DOHH2 (cell line): ENCODE results near the gene NOSIP.

Source experiments
- H3F3A ChIP-seq: fragments of 200-600 bp; sonication (generic), shearing (Covaris generic); 2 replicates; pipeline ENCODE4 v1.6.0; 2016; ENCODE audit warnings: antibody characterized with exemption, mild to moderate bottlenecking; ENCODE audit not compliant: control insufficient read depth, insufficient read depth
- H3K27ac ChIP-seq: fragments of 200-600 bp; sonication (generic); 2 replicates; pipeline ENCODE4 v1.5.1; 2014; ENCODE audit warnings: low read depth, mild to moderate bottlenecking, low read length, moderate library complexity
- H3K27me3 ChIP-seq: fragments of 200-600 bp; sonication (generic); 2 replicates; pipeline ENCODE4 v1.6.1; 2014; ENCODE audit warnings: mild to moderate bottlenecking, low read length, mixed read lengths; ENCODE audit not compliant: control insufficient read depth
- H3K36me3 ChIP-seq: fragments of 200-600 bp; sonication (generic); 2 replicates; pipeline ENCODE4 v1.6.1; 2014; ENCODE audit warnings: mild to moderate bottlenecking, low read length, moderate library complexity, mixed read lengths; ENCODE audit not compliant: control insufficient read depth
- H3K4me1 ChIP-seq: fragments of 200-600 bp; sonication (generic); 2 replicates; pipeline ENCODE4 v1.6.1; 2014; ENCODE audit warnings: mild to moderate bottlenecking, low read length, mixed read lengths; ENCODE audit not compliant: control insufficient read depth
- H3K4me2 ChIP-seq: fragments of 200-600 bp; sonication (generic); 2 replicates; pipeline ENCODE4 v1.6.0; 2014; ENCODE audit warnings: mild to moderate bottlenecking, low read length, moderate library complexity
- H3K4me3 ChIP-seq: fragments of 200-600 bp; sonication (generic); 2 replicates; pipeline ENCODE4 v1.5.1; 2014; ENCODE audit warnings: mild to moderate bottlenecking, low read length, mixed read lengths
- H3K79me2 ChIP-seq: fragments of 200-600 bp; sonication (generic); 2 replicates; pipeline ENCODE4 v1.6.1; 2014; ENCODE audit warnings: mild to moderate bottlenecking, low read length, mixed read lengths; ENCODE audit not compliant: control insufficient read depth
- H3K9me2 ChIP-seq: fragments of 200-600 bp; sonication (generic); replicated peaks from 2 replicates; pipeline ENCODE4 v1.6.1; 2014; ENCODE audit warnings: mild to moderate bottlenecking, low read length, mixed read lengths; ENCODE audit not compliant: control insufficient read depth
- H3K9me3 ChIP-seq: fragments of 200-600 bp; sonication (generic); 2 replicates; pipeline ENCODE4 v1.6.1; 2014; ENCODE audit warnings: antibody characterized with exemption, low read length, mixed read lengths; ENCODE audit not compliant: control insufficient read depth, insufficient read depth
- H4K20me1 ChIP-seq: fragments of 200-600 bp; sonication (generic); 2 replicates; pipeline ENCODE4 v1.6.0; 2014; ENCODE audit warnings: low read depth, mild to moderate bottlenecking, antibody characterized with exemption, low read length, moderate library complexity; ENCODE audit not compliant: control insufficient read depth, insufficient read depth
- EZH2phosphoT487 ChIP-seq: fragments of 200-600 bp; sonication (generic); IDR thresholded peaks from 2 replicates; pipeline ENCODE4 v1.6.1; 2017; ENCODE audit warnings: borderline replicate concordance, mild to moderate bottlenecking, antibody characterized with exemption, low read length, moderate library complexity, mixed read lengths
- TF ChIP-seq, protein P1 (sequence below): fragments of 200-600 bp; sonication (generic); IDR thresholded peaks from one replicate; pipeline ENCODE4 v1.5.1; 2014; ENCODE audit warnings: antibody characterized with exemption, mild to moderate bottlenecking, low read depth, low read length; ENCODE audit not compliant: poor library complexity, severe bottlenecking

NOSIP gene

DNA sequence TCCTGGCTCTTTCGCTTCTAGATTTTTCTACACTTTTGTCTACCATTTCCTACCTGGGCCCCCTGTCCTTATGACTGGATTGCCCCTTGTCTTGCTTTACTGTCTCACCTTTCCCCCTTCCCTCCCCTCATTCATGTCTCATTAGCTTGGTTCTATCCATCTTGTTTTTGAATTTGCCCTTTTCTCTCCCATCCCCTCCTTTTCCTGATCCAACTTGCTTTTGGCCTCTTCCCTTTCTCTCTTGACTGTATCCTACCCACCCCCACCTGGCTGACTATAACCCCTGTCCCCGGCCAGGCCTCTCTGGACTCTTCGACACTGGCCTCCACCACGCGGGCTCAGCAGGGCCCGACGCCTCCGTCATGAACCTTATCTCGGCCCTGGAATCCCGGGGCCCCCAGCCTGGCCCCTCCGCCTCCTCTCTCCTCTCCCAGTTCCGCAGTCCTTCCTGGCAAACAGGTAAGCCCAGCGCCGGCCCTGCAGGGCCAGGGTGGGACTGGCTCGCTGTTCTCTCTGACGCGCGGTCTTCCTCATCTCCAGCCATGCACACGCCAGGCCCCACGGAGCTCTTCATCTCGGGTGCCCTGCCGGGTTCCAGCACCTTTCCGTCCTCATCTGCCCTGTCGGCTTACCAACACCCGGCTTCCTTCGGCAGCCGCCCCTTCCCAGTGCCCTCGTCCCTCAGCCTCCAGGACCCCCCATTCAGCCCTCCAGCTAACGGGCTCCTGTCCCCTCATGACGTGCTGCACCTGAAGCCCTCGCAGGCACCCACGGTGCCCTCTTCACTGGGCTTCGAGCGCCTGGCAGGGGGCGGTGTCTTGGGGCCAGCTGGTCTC is 14.0 kb upstream of the NOSIP start:
- Histone ChIP-seq H3K27ac (no peak overlapping the region), H3K4me3 (peak overlapping the region; percentile 91; the same call in 1 of the 2 replicates), H4K20me1 (no peaks in the 10 kb centered on the region; the same call in 1 of the 2 replicates), H3K4me2 (peak overlapping the region; percentile 85), H3F3A (peaks cover 23% of the 10 kb centered on the region), H3K4me1 (peaks cover 21% of the 10 kb centered on the region), H3K36me3 (peaks cover 64% of the 10 kb centered on the region), H3K9me2 (no peaks in the 10 kb centered on the region), H3K9me3 (no peaks in the 10 kb centered on the region), H3K79me2 (peaks cover 73% of the 10 kb centered on the region), H3K27me3 (no peaks in the 10 kb centered on the region)
- TF ChIP-seq, protein P1, sequence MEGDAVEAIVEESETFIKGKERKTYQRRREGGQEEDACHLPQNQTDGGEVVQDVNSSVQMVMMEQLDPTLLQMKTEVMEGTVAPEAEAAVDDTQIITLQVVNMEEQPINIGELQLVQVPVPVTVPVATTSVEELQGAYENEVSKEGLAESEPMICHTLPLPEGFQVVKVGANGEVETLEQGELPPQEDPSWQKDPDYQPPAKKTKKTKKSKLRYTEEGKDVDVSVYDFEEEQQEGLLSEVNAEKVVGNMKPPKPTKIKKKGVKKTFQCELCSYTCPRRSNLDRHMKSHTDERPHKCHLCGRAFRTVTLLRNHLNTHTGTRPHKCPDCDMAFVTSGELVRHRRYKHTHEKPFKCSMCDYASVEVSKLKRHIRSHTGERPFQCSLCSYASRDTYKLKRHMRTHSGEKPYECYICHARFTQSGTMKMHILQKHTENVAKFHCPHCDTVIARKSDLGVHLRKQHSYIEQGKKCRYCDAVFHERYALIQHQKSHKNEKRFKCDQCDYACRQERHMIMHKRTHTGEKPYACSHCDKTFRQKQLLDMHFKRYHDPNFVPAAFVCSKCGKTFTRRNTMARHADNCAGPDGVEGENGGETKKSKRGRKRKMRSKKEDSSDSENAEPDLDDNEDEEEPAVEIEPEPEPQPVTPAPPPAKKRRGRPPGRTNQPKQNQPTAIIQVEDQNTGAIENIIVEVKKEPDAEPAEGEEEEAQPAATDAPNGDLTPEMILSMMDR, result no peak
- no peak for TF ChIP-seq EZH2phosphoT487

GRCh38 chr19:49593233-49594113 is 13.1 kb upstream of the NOSIP start:
- Histone ChIP-seq H3K9me2 (no peaks in the 10 kb centered on the region), H3K9me3 (no peaks in the 10 kb centered on the region), H3K4me2 (peak overlapping the region; percentile 85), H4K20me1 (no peaks in the 10 kb centered on the region; the same call in 1 of the 2 replicates), H3K27ac (peak overlapping the region; percentile 100), H3K27me3 (peaks cover under 1% of the 10 kb centered on the region; the same call in 1 of the 2 replicates), H3F3A (peaks cover 24% of the 10 kb centered on the region), H3K36me3 (peaks cover 55% of the 10 kb centered on the region), H3K79me2 (peaks cover 65% of the 10 kb centered on the region), H3K4me1 (peaks cover 22% of the 10 kb centered on the region), H3K4me3 (peak overlapping the region; percentile 91)
- TF ChIP-seq, protein P1, result no peak
- TF ChIP-seq EZH2phosphoT487, result no peak

DNA sequence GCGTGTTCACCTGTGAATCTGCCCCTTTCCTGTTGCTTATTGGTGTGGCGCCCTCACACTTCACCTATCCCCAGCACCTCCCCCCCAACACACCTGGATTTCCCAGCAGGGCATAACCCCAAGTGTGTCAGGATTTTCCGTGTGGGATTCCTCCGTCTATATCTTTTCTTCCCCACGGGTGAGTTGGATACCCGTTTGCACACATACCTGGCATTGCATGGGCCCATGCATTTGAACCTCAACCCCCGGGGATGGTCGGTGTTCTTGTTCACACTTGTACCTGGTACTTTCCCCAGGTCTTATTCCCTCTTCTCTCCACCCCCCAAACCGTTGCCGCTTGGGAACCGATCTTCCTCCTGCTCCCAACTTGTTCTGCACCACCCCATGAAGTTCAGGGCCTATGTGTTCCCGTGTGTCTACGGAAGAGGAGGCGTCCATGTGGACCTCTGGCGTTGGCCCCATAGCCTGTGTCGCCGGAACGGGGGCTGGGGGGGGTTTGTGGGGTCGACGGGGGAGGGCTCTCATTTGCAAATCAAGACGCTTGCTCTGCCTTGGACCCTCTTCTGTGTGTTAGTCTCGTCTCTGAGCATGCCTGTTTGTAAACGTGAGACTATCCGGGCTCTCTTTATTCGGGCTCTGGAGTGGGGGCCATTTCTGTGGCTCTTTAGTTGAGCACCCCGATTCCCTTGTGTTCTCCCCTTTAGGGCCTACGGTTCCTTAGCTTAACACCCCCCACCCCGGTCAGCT is 12.3 kb upstream of the NOSIP start:
- H4K20me1 ChIP-seq, result no peaks in the 10 kb centered on the region; the same call in 1 of the 2 replicates
- peaks cover 4% of the 10 kb centered on the region; the same call in 1 of the 2 replicates for H3K27me3 ChIP-seq
- no peaks in the 10 kb centered on the region for H3K9me3 ChIP-seq
- no peaks in the 10 kb centered on the region for H3K9me2 ChIP-seq
- H3K36me3 ChIP-seq, result peaks cover 49% of the 10 kb centered on the region
- H3K79me2 ChIP-seq, result peaks cover 63% of the 10 kb centered on the region
- H3F3A ChIP-seq, result peaks cover 24% of the 10 kb centered on the region
- H3K27ac ChIP-seq, result peak overlapping the region; percentile 100
- peaks cover 22% of the 10 kb centered on the region for H3K4me1 ChIP-seq
- TF ChIP-seq EZH2phosphoT487, result no peak
- TF ChIP-seq, protein P1, result no peak
- peak overlapping the region; percentile 85 for H3K4me2 ChIP-seq
- peak overlapping the region; percentile 91 for H3K4me3 ChIP-seq
